ENCODE measurements around the gene ZNF469.

Gene ZNF469

DNA sequence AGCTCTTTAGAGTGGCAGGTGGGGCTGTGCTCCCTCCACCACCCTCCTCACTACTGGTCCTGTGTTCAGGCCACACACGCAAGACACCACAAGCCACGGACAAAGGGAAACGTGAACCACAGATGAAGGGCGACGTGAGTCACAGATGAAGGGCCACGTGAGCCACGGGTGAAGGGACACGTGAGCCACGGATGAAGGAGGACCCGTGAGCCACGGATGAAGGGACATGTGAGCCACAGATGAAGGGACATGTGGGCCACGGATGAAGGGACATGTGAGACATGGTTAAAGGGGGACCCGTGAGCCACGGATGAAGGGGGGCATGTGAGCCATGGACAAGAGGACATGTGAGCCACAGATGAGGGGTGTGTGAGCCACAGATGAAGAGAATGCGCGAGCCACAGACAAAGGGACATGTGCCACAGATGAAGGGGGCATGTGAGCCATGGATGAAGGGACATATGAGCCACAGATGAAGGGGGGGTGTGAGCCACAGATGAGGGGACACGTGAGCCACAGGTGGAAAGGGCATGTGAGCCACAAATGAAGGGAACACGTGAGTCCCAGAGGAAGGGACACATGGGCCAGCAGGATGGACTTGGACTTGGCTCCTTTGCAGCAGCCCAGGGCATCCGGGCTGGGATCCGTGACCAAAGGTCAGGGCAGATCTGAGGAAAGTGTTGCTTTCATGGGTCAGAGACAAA, 15.6 kb downstream of the ZNF469 start:
- TF ChIP-seq, protein P1, sequence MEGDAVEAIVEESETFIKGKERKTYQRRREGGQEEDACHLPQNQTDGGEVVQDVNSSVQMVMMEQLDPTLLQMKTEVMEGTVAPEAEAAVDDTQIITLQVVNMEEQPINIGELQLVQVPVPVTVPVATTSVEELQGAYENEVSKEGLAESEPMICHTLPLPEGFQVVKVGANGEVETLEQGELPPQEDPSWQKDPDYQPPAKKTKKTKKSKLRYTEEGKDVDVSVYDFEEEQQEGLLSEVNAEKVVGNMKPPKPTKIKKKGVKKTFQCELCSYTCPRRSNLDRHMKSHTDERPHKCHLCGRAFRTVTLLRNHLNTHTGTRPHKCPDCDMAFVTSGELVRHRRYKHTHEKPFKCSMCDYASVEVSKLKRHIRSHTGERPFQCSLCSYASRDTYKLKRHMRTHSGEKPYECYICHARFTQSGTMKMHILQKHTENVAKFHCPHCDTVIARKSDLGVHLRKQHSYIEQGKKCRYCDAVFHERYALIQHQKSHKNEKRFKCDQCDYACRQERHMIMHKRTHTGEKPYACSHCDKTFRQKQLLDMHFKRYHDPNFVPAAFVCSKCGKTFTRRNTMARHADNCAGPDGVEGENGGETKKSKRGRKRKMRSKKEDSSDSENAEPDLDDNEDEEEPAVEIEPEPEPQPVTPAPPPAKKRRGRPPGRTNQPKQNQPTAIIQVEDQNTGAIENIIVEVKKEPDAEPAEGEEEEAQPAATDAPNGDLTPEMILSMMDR (IDR thresholded peaks at IDR 0.05; ENCODE audit: insufficient read depth, low read depth, low read length, missing control alignments): no peak
- H3K4me3 ChIP-seq (ENCODE audit: low read depth, low read length): no peak overlapping the region
- DNase-seq (ENCODE audit: low read depth): no peak

GRCh38 chr16:88398874-88399178, 16.1 kb downstream of the ZNF469 start:
- TF ChIP-seq, protein P1 (IDR thresholded peaks at IDR 0.05; ENCODE audit: insufficient read depth, low read depth, low read length, missing control alignments): no peak
- no peak overlapping the region for H3K4me3 ChIP-seq (ENCODE audit: low read depth, low read length)
- no peak for DNase-seq (ENCODE audit: low read depth)

DNA sequence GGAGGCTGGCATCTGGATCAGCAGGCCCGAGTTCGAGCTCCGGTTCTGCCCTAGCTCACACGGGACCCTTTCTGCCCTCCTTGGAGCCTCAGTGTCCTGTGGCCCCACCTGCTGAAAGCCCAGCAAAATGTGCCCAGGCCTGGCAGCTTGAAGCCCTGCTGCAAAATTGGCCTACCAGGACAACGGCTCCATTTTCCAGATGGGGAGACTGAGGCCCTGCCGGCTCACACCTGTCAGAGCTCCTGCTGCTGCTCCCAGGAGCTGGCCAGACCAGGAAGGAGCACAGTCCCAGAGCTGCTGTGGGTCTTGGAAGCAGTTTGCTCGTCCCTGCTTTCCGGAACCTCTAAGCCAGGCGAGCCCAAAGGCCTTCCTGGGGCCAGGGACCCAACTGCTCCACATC, 17.4 kb downstream of the ZNF469 start:
- DNase-seq (ENCODE audit: low read depth): no peak
- TF ChIP-seq, protein P1 (IDR thresholded peaks at IDR 0.05; ENCODE audit: insufficient read depth, low read depth, low read length, missing control alignments): no peak
- H3K4me3 ChIP-seq (ENCODE audit: low read depth, low read length): no peak overlapping the region

GRCh38 chr16:88401604-88402246, 19.0 kb downstream of the ZNF469 start:
- TF ChIP-seq, protein P1 (IDR thresholded peaks at IDR 0.05; ENCODE audit: insufficient read depth, low read depth, low read length, missing control alignments): no peak
- no peak for DNase-seq (ENCODE audit: low read depth)
- H3K4me3 ChIP-seq (ENCODE audit: low read depth, low read length): no peak overlapping the region

GRCh38 chr16:88402551-88403240, 19.9 kb downstream of the ZNF469 start:
- no peak for DNase-seq (ENCODE audit: low read depth)
- no peak overlapping the region for H3K4me3 ChIP-seq (ENCODE audit: low read depth, low read length)
- TF ChIP-seq, protein P1 (IDR thresholded peaks at IDR 0.05; ENCODE audit: insufficient read depth, low read depth, low read length, missing control alignments): no peak

DNA sequence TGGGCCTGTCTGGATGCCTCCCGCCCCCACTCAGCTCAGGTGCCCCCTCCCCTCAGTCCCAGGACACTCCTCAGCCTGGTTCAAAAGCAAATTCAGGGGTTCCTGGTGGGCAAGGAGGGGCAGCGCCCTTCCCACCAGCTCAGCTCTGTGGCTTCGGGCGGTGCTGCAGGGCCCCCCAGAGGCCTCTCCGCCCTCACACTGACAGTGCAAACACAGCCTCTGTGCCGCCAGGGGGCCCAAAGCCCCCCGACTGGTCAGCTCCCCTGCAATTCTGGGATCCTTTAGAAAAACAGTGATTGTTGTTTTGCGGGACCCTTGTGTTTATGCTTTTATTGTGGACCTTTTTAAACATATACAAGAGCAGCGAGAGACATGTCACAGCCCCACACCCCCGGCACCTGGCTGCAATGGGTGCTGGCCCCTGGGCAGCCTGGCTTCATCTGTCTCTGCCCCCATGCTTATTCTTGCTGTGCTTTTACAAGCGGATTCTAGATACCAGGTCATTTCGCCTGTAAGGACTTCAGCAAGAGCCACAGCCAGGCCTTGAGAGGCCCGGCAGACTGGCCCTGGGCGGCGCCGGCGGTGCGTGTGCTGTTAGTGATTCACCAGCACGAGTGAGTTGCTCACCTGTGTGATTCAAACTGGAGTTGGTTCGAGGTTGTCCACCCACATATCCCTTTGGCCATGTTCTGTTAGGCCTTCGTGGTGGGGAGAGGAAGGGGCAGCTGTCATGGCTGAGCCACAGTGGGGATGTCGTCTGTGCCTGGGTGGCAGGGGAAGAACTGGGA, 21.2 kb downstream of the ZNF469 start:
- no peak for DNase-seq (ENCODE audit: low read depth)
- H3K4me3 ChIP-seq (ENCODE audit: low read depth, low read length): no peak overlapping the region
- TF ChIP-seq, protein P1 (IDR thresholded peaks at IDR 0.05; ENCODE audit: insufficient read depth, low read depth, low read length, missing control alignments): no peak
